B cell (primary cell): ENCODE measurements around the gene CPNE5. TPM values are rescaled to one million over a fixed set of nuclear protein-coding genes. Genes with fewer than 3 reads are reported as not detected.

ENCODE experiments used
- ATAC-seq: fragments of 200-7000 bp; cut with Tn5 transposase; one replicate; pipeline ENCODE4 v1.10.0; 2021; ENCODE audit warnings: low read depth, mild to moderate bottlenecking, moderate number of reproducible peaks, moderate library complexity
- CTCF ChIA-PET: fragments of 350-600 bp; sonication (Branson Sonifier 250); formaldehyde crosslinking; loops from one replicate; lab custom pipeline; 2021; ENCODE audit warnings: antibody characterized with exemption, inconsistent platforms; lab: Charles Lee
- POLR2A ChIA-PET: fragments of 350-600 bp; sonication (Branson Sonifier 250); formaldehyde crosslinking; loops from one replicate; lab custom pipeline; 2021; ENCODE audit warnings: antibody characterized with exemption; lab: Charles Lee
- DNase-seq: peaks from one replicate; pipeline ENCODE4 v3.0.0; 2013
- H2AFZ ChIP-seq: 2 replicates; pipeline ENCODE4 v1.6.1; 2012; ENCODE audit warnings: mild to moderate bottlenecking, low read depth, low read length; ENCODE audit not compliant: insufficient read depth, poor library complexity, severe bottlenecking
- H3K27ac ChIP-seq, 2 donors: 1 replicate in 1 of 2; 2 replicates in 1 of 2; pipeline ENCODE4 v1.5.1; 2012 to 2013; ENCODE audit warnings: low read length in 2 of 2, mild to moderate bottlenecking in 2 of 2, moderate library complexity in 1 of 2
- H3K27me3 ChIP-seq, 4 experiments: fragments of 200-600 bp in 1 of 4; sonication (generic) in 1 of 4; replicated peaks in 1 of 4; 1 replicate in 2 of 4; 2 replicates in 2 of 4; pipeline versions ENCODE4 v1.6.1 to v1.7.0; 2013 to 2016; ENCODE audit warnings: low read length in 3 of 4, mild to moderate bottlenecking in 2 of 4, mixed read lengths in 1 of 4, moderate library complexity in 1 of 4; ENCODE audit not compliant: insufficient read depth in 4 of 4, control insufficient read depth in 3 of 4; ENCODE audit errors: control extremely low read depth in 1 of 4
- H3K36me3 ChIP-seq, 2 experiments: replicated peaks in 1 of 2; 1 replicate in 1 of 2; 2 replicates in 1 of 2; pipeline versions ENCODE4 v1.6.1 to v1.7.1; 2013; ENCODE audit warnings: low read length in 1 of 2; ENCODE audit not compliant: insufficient read depth in 2 of 2, control insufficient read depth in 1 of 2; ENCODE audit errors: control extremely low read depth in 1 of 2, extremely low read depth in 1 of 2
- H3K4me1 ChIP-seq, 2 donors: fragments of 200-600 bp in 1 of 2; sonication (generic) in 1 of 2; 1 replicate in 1 of 2; 2 replicates in 1 of 2; pipeline versions ENCODE4 v1.5.1 to v1.6.1; 2013 to 2017; ENCODE audit warnings: low read length in 2 of 2; ENCODE audit not compliant: control insufficient read depth in 2 of 2, insufficient read depth in 2 of 2
- H3K4me2 ChIP-seq: replicated peaks from 2 replicates; pipeline ENCODE3; 2012; ENCODE audit warnings: mild to moderate bottlenecking, low read depth, low read length; ENCODE audit not compliant: poor library complexity, severe bottlenecking
- H3K4me3 ChIP-seq, 5 experiments: fragments of 200-600 bp in 1 of 5; sonication (generic) in 1 of 5; 1 replicate in 3 of 5; 2 replicates in 2 of 5; pipeline versions ENCODE4 v1.5.1 to v1.7.0; 2011 to 2016; ENCODE audit warnings: low read length in 4 of 5, mild to moderate bottlenecking in 4 of 5, low read depth in 2 of 5, control low read depth in 1 of 5, moderate library complexity in 1 of 5; ENCODE audit not compliant: insufficient read depth in 1 of 5; ENCODE audit errors: control extremely low read depth in 1 of 5, extremely low read depth in 1 of 5
- H3K79me2 ChIP-seq: fragments of 200-600 bp; sonication (generic); one replicate; pipeline ENCODE4 v1.6.0; 2016; ENCODE audit warnings: low read length; ENCODE audit not compliant: control insufficient read depth, insufficient read depth
- H3K9ac ChIP-seq: fragments of 200-600 bp; sonication (generic); 2 replicates; pipeline ENCODE4 v1.6.1; 2017; ENCODE audit warnings: mild to moderate bottlenecking, low read length, moderate library complexity
- H3K9me3 ChIP-seq, 3 donors: one replicate each; pipeline versions ENCODE4 v1.6.1 to v1.7.1; 2013; ENCODE audit warnings: low read length in 2 of 3; ENCODE audit not compliant: control insufficient read depth in 2 of 3, insufficient read depth in 1 of 3; ENCODE audit errors: control extremely low read depth in 1 of 3
- H4K20me1 ChIP-seq: 2 replicates; pipeline ENCODE4 v1.6.0; 2012; ENCODE audit warnings: mild to moderate bottlenecking, low read length; ENCODE audit not compliant: insufficient read depth, control insufficient read depth, poor library complexity, severe bottlenecking
- H3K27ac Mint-ChIP-seq: one replicate; pipeline ENCODE4 v1.8.0; 2021; ENCODE audit warnings: mixed read lengths
- H3K27me3 Mint-ChIP-seq: one replicate; pipeline ENCODE4 v1.8.0; 2021; ENCODE audit warnings: mixed read lengths
- H3K4me1 Mint-ChIP-seq: one replicate; pipeline ENCODE4 v1.8.0; 2021; ENCODE audit warnings: mixed read lengths
- H3K4me3 Mint-ChIP-seq: one replicate; pipeline ENCODE4 v1.8.0; 2021; ENCODE audit warnings: mixed read lengths
- H3K9me3 Mint-ChIP-seq: one replicate; pipeline ENCODE4 v1.8.0; 2022; ENCODE audit warnings: mixed read lengths; ENCODE audit not compliant: insufficient read depth
- EZH2 ChIP-seq: IDR thresholded peaks from 2 replicates; pipeline ENCODE4 v1.6.1; 2012; ENCODE audit warnings: borderline replicate concordance, low read depth, mild to moderate bottlenecking, moderate library complexity, low read length; ENCODE audit not compliant: insufficient read depth, poor library complexity, severe bottlenecking
- WGBS: methylation state at CpG from one replicate; pipeline ENCODE4 v1.1.5; 2013; ENCODE audit warnings: missing lambda C conversion rate; ENCODE audit not compliant: insufficient coverage; 5-methylcytosine and 5-hydroxymethylcytosine counted together
- intact Hi-C: fragments of 100-400 bp; cut with micrococcal nuclease; formaldehyde crosslinking; loops from one replicate; pipeline ENCODE4 v1.10.0; 2022
- polyA plus RNA-seq: library from polyadenylated mRNA; depleted of rRNA; stranded (reverse); fragments of >200 nt; gene quantifications from 2 replicates; pipeline ENCODE4 v1.2.3, GENCODE V29; 2012
- total RNA-seq, 2 donors: library from RNA; stranded (reverse); fragments of 120-200 nt in 1 of 2; gene quantifications; 1 replicate in 1 of 2; 2 replicates in 1 of 2; pipeline versions ENCODE4 v1.2.3 to v1.2.4, GENCODE V29; 2013 to 2022
- TF ChIP-seq, protein P1 (sequence below): fragments of 200-600 bp; IDR thresholded peaks from one replicate; pipeline ENCODE4 v1.8.0; 2022; ENCODE audit warnings: antibody characterized with exemption, mild to moderate bottlenecking

Gene CPNE5
- total and polyA plus RNA-seq, 2 donors (not counting 1 experiment from before 2014, with no cell fraction given) = 49.8 to 357 TPM

DNA sequence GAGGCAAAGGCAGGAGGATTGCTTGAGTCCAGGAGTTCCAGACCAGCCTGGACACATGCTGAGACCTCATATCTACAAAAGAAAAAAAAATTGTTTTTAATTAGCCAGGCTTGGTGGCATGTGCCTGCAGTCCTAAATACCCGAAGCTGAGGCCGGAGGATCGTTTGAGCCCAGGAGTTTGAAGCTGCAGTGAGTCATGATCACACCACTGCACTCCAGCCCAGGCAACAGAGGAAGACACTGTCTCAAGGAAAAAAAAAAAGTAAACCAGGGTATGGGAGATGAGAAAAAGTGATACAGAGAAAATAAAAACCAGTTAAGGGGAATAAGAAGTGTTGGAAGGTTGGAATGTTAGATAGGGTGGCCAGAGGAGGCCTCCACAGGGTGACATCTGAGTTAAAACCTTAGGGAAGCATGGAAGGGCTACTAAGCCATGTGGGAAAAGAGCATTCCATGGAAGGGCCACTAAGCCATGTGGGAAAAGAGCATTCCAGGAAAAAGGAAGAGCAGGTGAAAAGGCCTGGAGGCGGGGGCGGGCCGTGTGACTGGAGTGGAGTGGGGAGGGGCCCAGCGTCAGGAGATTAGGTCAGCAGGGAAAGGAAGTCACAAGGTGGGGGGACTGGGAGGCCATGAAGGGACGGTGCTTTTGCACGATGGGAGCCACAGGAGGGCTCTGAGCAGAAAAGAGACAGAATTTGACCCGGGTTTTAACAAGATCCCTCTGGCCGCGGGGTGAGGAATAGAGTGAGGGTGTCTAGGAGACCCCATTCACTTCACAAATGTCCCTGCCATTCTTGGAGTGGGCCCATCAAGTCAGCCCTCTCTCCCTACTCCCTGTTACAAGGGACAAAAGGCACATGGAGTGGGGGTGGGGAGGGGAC is 18.3 kb downstream of the CPNE5 start:
- Histone ChIP-seq H3K27me3 (peaks cover 0 to 3% (median 0%) of the 10 kb centered on the region in 4 experiments), H3K4me2 (no peak overlapping the region), H3K4me1 (no peaks in the 10 kb centered on the region), H3K9me3 (no peaks in the 10 kb centered on the region), H3K36me3 (no peaks in the 10 kb centered on the region), H3K4me3 (no peak overlapping the region), H3K9ac (no peak overlapping the region), H2AFZ (no peak overlapping the region), H4K20me1 (no peaks in the 10 kb centered on the region), H3K79me2 (no peaks in the 10 kb centered on the region), H3K27ac (no peak overlapping the region)
- H3K4me1 Mint-ChIP-seq = no peaks in the 10 kb centered on the region
- no peaks in the 10 kb centered on the region for H3K9me3 Mint-ChIP-seq
- peaks cover 13% of the 10 kb centered on the region for H3K27me3 Mint-ChIP-seq
- intact Hi-C loops = no loop called here
- CTCF ChIA-PET = no interaction called here
- 91% methylated on average over 9 of the region's 12 CpGs for WGBS
- DNase-seq (no peak), ATAC-seq (no peak)
- no peak overlapping the region for H3K27ac Mint-ChIP-seq
- TF ChIP-seq, protein P1, sequence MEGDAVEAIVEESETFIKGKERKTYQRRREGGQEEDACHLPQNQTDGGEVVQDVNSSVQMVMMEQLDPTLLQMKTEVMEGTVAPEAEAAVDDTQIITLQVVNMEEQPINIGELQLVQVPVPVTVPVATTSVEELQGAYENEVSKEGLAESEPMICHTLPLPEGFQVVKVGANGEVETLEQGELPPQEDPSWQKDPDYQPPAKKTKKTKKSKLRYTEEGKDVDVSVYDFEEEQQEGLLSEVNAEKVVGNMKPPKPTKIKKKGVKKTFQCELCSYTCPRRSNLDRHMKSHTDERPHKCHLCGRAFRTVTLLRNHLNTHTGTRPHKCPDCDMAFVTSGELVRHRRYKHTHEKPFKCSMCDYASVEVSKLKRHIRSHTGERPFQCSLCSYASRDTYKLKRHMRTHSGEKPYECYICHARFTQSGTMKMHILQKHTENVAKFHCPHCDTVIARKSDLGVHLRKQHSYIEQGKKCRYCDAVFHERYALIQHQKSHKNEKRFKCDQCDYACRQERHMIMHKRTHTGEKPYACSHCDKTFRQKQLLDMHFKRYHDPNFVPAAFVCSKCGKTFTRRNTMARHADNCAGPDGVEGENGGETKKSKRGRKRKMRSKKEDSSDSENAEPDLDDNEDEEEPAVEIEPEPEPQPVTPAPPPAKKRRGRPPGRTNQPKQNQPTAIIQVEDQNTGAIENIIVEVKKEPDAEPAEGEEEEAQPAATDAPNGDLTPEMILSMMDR = no peak
- TF ChIP-seq EZH2 = no peak
- POLR2A ChIA-PET = no interaction called here
- H3K4me3 Mint-ChIP-seq = no peak overlapping the region

GRCh38 chr6:36818756-36819155 is 20.5 kb downstream of the CPNE5 start:
- intact Hi-C loops = no loop called here
- Mint-ChIP-seq H3K4me1 (no peaks in the 10 kb centered on the region), H3K4me3 (no peak overlapping the region), H3K27ac (no peak overlapping the region), H3K27me3 (no peaks in the 10 kb centered on the region), H3K9me3 (no peaks in the 10 kb centered on the region)
- no peak for ATAC-seq
- ChIA-PET CTCF (no interaction called here), POLR2A (no interaction called here)
- H2AFZ ChIP-seq = no peak overlapping the region
- no peak overlapping the region for H3K4me3 ChIP-seq
- 100% methylated on average over 2 of the region's 4 CpGs for WGBS
- no peak overlapping the region for H3K9ac ChIP-seq
- DNase-seq = no peak
- H3K9me3 ChIP-seq = no peaks in the 10 kb centered on the region
- no peak overlapping the region for H3K4me2 ChIP-seq
- H3K36me3 ChIP-seq = no peaks in the 10 kb centered on the region
- H3K27ac ChIP-seq = no peak overlapping the region
- H3K4me1 ChIP-seq = no peaks in the 10 kb centered on the region
- no peak for TF ChIP-seq EZH2
- TF ChIP-seq, protein P1 = no peak
- H3K79me2 ChIP-seq = no peaks in the 10 kb centered on the region
- no peaks in the 10 kb centered on the region for H4K20me1 ChIP-seq
- no peaks in the 10 kb centered on the region for H3K27me3 ChIP-seq
